GM12878 (cell line): ENCODE results near the gene TFRC. TPM values are rescaled to one million over a fixed set of nuclear protein-coding genes. Genes with fewer than 3 reads are reported as not detected.

ENCODE experiments used
- ATAC-seq: fragments of 200-7000 bp; cut with Tn5 transposase; 3 replicates; pipeline ENCODE4 v1.9.1; 2020; ENCODE audit warnings: mild to moderate bottlenecking, moderate library complexity
- BruUV-seq: library from RNA; stranded (reverse); fragments of 400-500 nt; replicated peaks from 2 replicates; lab custom pipeline; 2021; lab: Mats Ljungman, UMichigan
- CTCF ChIA-PET: fragments of 300-600 bp; sonication (Branson Sonifier 250); formaldehyde crosslinking; extraction: SDS; loops from one replicate; lab custom pipeline; 2021; ENCODE audit warnings: inconsistent platforms; lab: Yijun Ruan, JAX
- POLR2A ChIA-PET: fragments of 350-600 bp; formaldehyde crosslinking; extraction: SDS; loops from one replicate; lab custom pipeline; 2021; ENCODE audit warnings: inconsistent platforms; lab: Charles Lee
- RAD21 ChIA-PET: fragments of 300-600 bp; sonication (Branson Sonifier 250); formaldehyde crosslinking; loops from one replicate; lab custom pipeline; 2023; ENCODE audit warnings: antibody characterized with exemption; ENCODE audit not compliant: unreplicated experiment; lab: Charles Lee
- SMC1A ChIA-PET: fragments of 300-600 bp; sonication (Branson Sonifier 250); formaldehyde crosslinking; loops from one replicate; lab custom pipeline; 2023; ENCODE audit not compliant: unreplicated experiment, uncharacterized antibody; lab: Charles Lee
- DNase-seq: peaks from one replicate; pipeline ENCODE4 v3.0.0-alpha.2; 2011; ENCODE audit warnings: low read depth, low spot score
- FAIRE-seq: peaks from 3 replicates; lab custom pipeline; 2011; peaks lifted over from hg19 to GRCh38; lab: Jason Lieb, UNC
- H2AFZ ChIP-seq: 2 replicates; pipeline ENCODE4 v1.6.0; 2011; ENCODE audit warnings: low read depth, low read length, control low read depth; ENCODE audit not compliant: control insufficient read depth
- H3K27ac ChIP-seq: 2 replicates; pipeline ENCODE4 v1.5.1; 2011; ENCODE audit warnings: control low read depth; ENCODE audit not compliant: control insufficient read depth, insufficient read depth
- H3K27me3 ChIP-seq, 2 experiments: replicated peaks in 1 of 2; 2 replicates each; pipeline versions ENCODE4 v1.6.0 to v1.6.1; 2011; ENCODE audit warnings: low read length in 1 of 2; ENCODE audit not compliant: control insufficient read depth in 2 of 2, insufficient read depth in 2 of 2
- H3K36me3 ChIP-seq, 2 experiments: 2 replicates each; pipeline ENCODE4 v1.5.1; 2011; ENCODE audit warnings: low read length in 1 of 2; ENCODE audit not compliant: control insufficient read depth in 2 of 2, insufficient read depth in 2 of 2
- H3K4me1 ChIP-seq: 2 replicates; pipeline ENCODE4 v1.6.1; 2011; ENCODE audit warnings: mild to moderate bottlenecking, low read length, moderate library complexity, mixed read lengths; ENCODE audit not compliant: control insufficient read depth, insufficient read depth
- H3K4me2 ChIP-seq: 2 replicates; pipeline ENCODE4 v1.6.0; 2011; ENCODE audit warnings: control low read depth; ENCODE audit not compliant: control insufficient read depth, insufficient read depth
- H3K4me3 ChIP-seq: fragments of 200-600 bp; sonication (generic); 2 replicates; pipeline ENCODE4 v1.5.1; 2016
- H3K79me2 ChIP-seq: 2 replicates; pipeline ENCODE4 v1.6.0; 2011; ENCODE audit warnings: low read length; ENCODE audit not compliant: control insufficient read depth, insufficient read depth
- H3K9ac ChIP-seq: 2 replicates; pipeline ENCODE4 v1.8.0; 2011; ENCODE audit warnings: low read length, control low read depth, mixed read lengths; ENCODE audit not compliant: control insufficient read depth, insufficient read depth
- H3K9me3 ChIP-seq: replicated peaks from 3 replicates; pipeline ENCODE4 v1.5.1; 2011; ENCODE audit warnings: mild to moderate bottlenecking, low read length; ENCODE audit not compliant: control insufficient read depth, insufficient read depth
- H4K20me1 ChIP-seq: 2 replicates; pipeline ENCODE4 v1.6.0; 2011; ENCODE audit not compliant: control insufficient read depth, insufficient read depth
- ATF7 ChIP-seq: fragments of 450-650 bp; IDR thresholded peaks from 2 replicates; pipeline ENCODE4 v1.6.1; 2016; ENCODE audit warnings: low read depth, mild to moderate bottlenecking
- BMI1 ChIP-seq: fragments of 450-650 bp; IDR thresholded peaks from 2 replicates; pipeline ENCODE4 v1.6.1; 2016; ENCODE audit warnings: mild to moderate bottlenecking, moderate library complexity, borderline replicate concordance
- EED ChIP-seq: sonication (generic); IDR thresholded peaks from 2 replicates; pipeline ENCODE4 v1.6.1; 2016; ENCODE audit warnings: antibody characterized with exemption, low read depth
- FOXM1 ChIP-seq: IDR thresholded peaks from 2 replicates; pipeline ENCODE4 v1.6.1; 2012; ENCODE audit warnings: low read depth, mild to moderate bottlenecking, inconsistent platforms, low read length, moderate library complexity
- IKZF2 ChIP-seq, 2 experiments: fragments of 450-650 bp; IDR thresholded peaks; 2 replicates each; pipeline ENCODE4 v1.6.1; 2017; ENCODE audit warnings: mild to moderate bottlenecking in 2 of 2, moderate library complexity in 2 of 2
- MYB ChIP-seq: fragments of 150-350 bp; IDR thresholded peaks from 2 replicates; pipeline ENCODE4 v1.6.1; 2014; ENCODE audit warnings: mild to moderate bottlenecking, low read depth, low read length, borderline replicate concordance
- NBN ChIP-seq: fragments of 450-650 bp; IDR thresholded peaks from 2 replicates; pipeline ENCODE4 v1.6.1; 2016
- NRF1 ChIP-seq: conservative IDR thresholded peaks from 2 replicates; pipeline ENCODE4 v1.6.1; 2011; ENCODE audit warnings: mild to moderate bottlenecking, low read depth, low read length, improper control_type of control experiment
- RAD51 ChIP-seq: fragments of 450-650 bp; IDR thresholded peaks from 2 replicates; pipeline ENCODE4 v1.6.1; 2016; ENCODE audit warnings: moderate library complexity, mild to moderate bottlenecking, inconsistent platforms
- SIX5 ChIP-seq: IDR thresholded peaks from 2 replicates; pipeline ENCODE4 v1.6.1; 2011; ENCODE audit warnings: mild to moderate bottlenecking, low read depth, low read length, moderate library complexity; ENCODE audit not compliant: severe bottlenecking
- TBL1XR1 ChIP-seq: IDR thresholded peaks from 2 replicates; pipeline ENCODE4 v1.6.1; 2012; ENCODE audit warnings: low read depth, low read length, improper control_type of control experiment
- ZNF24 ChIP-seq: fragments of 450-650 bp; IDR thresholded peaks from 2 replicates; pipeline ENCODE4 v1.6.1; 2017; ENCODE audit warnings: antibody characterized with exemption, mild to moderate bottlenecking
- WGBS: methylation state at CpG from one replicate; pipeline ENCODE4 v1.1.6; 2016; ENCODE audit warnings: low lambda C conversion rate; ENCODE audit not compliant: insufficient replicate concordance, insufficient coverage; ENCODE audit errors: missing lambda C conversion rate; 5-methylcytosine and 5-hydroxymethylcytosine counted together
- in situ Hi-C: fragments of 300-500 bp; cut with MboI; formaldehyde crosslinking; loops from 9 replicates; pipeline ENCODE4 v1.14.3; 2018; ENCODE audit warnings: mixed read lengths
- intact Hi-C: fragments of 100-400 bp; cut with micrococcal nuclease; formaldehyde crosslinking; loops from one replicate; pipeline ENCODE4 v1.14.2; 2022; ENCODE audit not compliant: unreplicated experiment
- polyA plus RNA-seq, 11 experiments: library from polyadenylated mRNA; depleted of rRNA in 4 of 11; unstranded in 6 of 11; stranded (reverse) in 5 of 11; fragments of >200 nt; fragmentation: Nextera tagmentation in 4 of 11; fragmentation: Illumina TruSeq in 1 of 11; extraction: Ambion mirVana in 4 of 11; extraction: Trizol in 1 of 11; gene quantifications; 1 replicate in 1 of 11; 2 replicates in 10 of 11; pipeline versions ENCODE4 v1.2.1 to v1.2.3, GENCODE V29; 2011 to 2016; ENCODE audit warnings: inconsistent platforms in 2 of 11, missing spikeins in 2 of 11, low read depth in 1 of 11
- total RNA-seq, 4 experiments: library from RNA; depleted of rRNA in 3 of 4; stranded (reverse); fragments of >200 nt in 3 of 4; fragmentation: Illumina TruSeq in 1 of 4; extraction: Trizol in 1 of 4; gene quantifications; 2 replicates each; pipeline versions ENCODE4 v1.2.1 to v1.2.3, GENCODE V29; 2013 to 2021
- TF ChIP-seq, protein P1 (sequence below): fragments of 450-650 bp; IDR thresholded peaks from 2 replicates; pipeline ENCODE4 v1.6.1; 2017; ENCODE audit warnings: mild to moderate bottlenecking, moderate library complexity
- TF ChIP-seq, protein P2 (sequence below): IDR thresholded peaks from 2 replicates; pipeline ENCODE4 v1.6.1; 2011; ENCODE audit warnings: low read depth, low read length, improper control_type of control experiment, borderline replicate concordance

Gene TFRC
- total and polyA plus RNA-seq, 10 of the 15 experiments (the other 5 are each of a cell fraction or from before 2014, with no cell fraction given) = 123 to 526 (median 316) TPM

DNA sequence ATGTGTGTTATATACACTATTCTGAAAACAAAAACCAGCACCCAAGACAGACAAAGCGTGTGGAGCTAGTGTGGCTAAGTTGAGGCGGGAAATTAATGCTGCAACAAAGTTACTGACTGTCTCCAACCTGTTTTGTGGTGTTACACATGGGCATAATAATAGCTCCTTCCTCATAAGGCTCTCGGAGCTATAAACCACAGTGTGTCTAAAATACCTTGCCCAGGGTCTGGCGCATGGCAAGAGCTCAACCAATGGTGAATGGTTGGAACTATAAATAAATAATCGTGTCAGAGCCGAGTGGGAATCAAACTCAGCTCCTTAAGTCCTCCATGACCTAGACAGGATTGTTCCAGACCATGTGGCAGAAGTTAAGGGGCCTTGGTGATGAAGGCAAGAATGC lies 35.9 kb upstream of the TFRC start (continued):
- TF ChIP-seq IKZF2 (IDR thresholded peaks at IDR 0.05) (peak; percentile 73 to 85), FOXM1 (peak; percentile 36; the same call in 1 of the 2 replicates), ZNF24 (no peak)
- TF ChIP-seq, protein P1, sequence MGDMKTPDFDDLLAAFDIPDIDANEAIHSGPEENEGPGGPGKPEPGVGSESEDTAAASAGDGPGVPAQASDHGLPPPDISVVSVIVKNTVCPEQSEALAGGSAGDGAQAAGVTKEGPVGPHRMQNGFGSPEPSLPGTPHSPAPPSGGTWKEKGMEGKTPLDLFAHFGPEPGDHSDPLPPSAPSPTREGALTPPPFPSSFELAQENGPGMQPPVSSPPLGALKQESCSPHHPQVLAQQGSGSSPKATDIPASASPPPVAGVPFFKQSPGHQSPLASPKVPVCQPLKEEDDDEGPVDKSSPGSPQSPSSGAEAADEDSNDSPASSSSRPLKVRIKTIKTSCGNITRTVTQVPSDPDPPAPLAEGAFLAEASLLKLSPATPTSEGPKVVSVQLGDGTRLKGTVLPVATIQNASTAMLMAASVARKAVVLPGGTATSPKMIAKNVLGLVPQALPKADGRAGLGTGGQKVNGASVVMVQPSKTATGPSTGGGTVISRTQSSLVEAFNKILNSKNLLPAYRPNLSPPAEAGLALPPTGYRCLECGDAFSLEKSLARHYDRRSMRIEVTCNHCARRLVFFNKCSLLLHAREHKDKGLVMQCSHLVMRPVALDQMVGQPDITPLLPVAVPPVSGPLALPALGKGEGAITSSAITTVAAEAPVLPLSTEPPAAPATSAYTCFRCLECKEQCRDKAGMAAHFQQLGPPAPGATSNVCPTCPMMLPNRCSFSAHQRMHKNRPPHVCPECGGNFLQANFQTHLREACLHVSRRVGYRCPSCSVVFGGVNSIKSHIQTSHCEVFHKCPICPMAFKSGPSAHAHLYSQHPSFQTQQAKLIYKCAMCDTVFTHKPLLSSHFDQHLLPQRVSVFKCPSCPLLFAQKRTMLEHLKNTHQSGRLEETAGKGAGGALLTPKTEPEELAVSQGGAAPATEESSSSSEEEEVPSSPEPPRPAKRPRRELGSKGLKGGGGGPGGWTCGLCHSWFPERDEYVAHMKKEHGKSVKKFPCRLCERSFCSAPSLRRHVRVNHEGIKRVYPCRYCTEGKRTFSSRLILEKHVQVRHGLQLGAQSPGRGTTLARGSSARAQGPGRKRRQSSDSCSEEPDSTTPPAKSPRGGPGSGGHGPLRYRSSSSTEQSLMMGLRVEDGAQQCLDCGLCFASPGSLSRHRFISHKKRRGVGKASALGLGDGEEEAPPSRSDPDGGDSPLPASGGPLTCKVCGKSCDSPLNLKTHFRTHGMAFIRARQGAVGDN = peak; percentile 92

DNA sequence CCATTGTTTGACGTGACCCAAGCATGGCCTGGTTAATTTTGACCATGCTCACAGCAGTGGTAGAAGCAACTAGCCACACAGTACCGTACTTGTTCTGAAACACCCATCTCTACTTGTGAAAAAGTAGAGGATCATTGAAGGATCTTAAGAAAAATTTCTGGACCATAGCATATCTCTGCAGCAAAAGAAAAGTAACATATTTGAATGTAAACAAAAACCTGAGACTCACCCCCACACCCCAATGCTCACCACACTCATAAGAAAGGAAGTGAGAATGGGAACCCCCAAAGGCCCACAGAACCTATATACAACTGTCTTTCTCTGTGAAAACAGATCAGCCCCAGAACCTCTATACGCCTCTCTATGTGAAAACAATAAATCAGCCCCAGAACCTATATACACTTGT lies 33.8 kb upstream of the TFRC start:
- no peaks in the 10 kb centered on the region for H3K9me3 ChIP-seq
- peak overlapping the region; percentile 86 for H3K27ac ChIP-seq
- no peaks in the 10 kb centered on the region for H3K27me3 ChIP-seq
- SMC1A ChIA-PET = interaction anchor here (1.5 to 8.8 kb wide), 5 partner anchors 21 to 74 kb away, joined by 3 to 99 read pairs (median 39); no protein-coding TSS in a partner anchor
- POLR2A ChIA-PET = interaction anchor here (1.3 to 4.3 kb wide), 3 partner anchors 19 to 39 kb away, joined by 3 to 26 read pairs (median 12); no protein-coding TSS in a partner anchor
- CTCF ChIA-PET = no interaction called here
- ATAC-seq (peak; percentile 75), FAIRE-seq (no peak), DNase-seq (peak; percentile 80)
- 0% methylated on average over 3 of the region's 3 CpGs for WGBS
- H3K9ac ChIP-seq = peak overlapping the region; percentile 52
- peak overlapping the region; percentile 93 for H3K4me2 ChIP-seq
- H4K20me1 ChIP-seq = no peaks in the 10 kb centered on the region
- H3K4me1 ChIP-seq = peaks cover 69% of the 10 kb centered on the region
- H2AFZ ChIP-seq = peak overlapping the region; percentile 70
- RAD21 ChIA-PET = interaction anchor here (4.0 to 4.5 kb wide), 2 partner anchors 21 to 71 kb away, joined by 27 to 77 read pairs; no protein-coding TSS in a partner anchor
- no peaks in the 10 kb centered on the region for H3K36me3 ChIP-seq
- in situ Hi-C loops (no loop called here), intact Hi-C loops (loop anchor here (1.0 to 5.0 kb wide), 3 partner anchors 33 to 68 kb away; partner anchors contain the start of gene TFRC)
- BruUV-seq = no TSS peak
- no peaks in the 10 kb centered on the region; the same call in 1 of the 2 replicates for H3K79me2 ChIP-seq
- peak overlapping the region; percentile 37; the same call in 1 of the 2 replicates for H3K4me3 ChIP-seq
- TF ChIP-seq BMI1 (no peak; the same call in 1 of the 2 replicates), SIX5 (no peak), MYB (peak; percentile 81; the same call in 1 of the 2 replicates), ATF7 (peak; percentile 61), NBN (peak; percentile 97), RAD51 (peak; percentile 33), TBL1XR1 (peak; percentile 83), NRF1 (no peak), EED (no peak), FOXM1 (peak; percentile 87)
- TF ChIP-seq, protein P2, sequence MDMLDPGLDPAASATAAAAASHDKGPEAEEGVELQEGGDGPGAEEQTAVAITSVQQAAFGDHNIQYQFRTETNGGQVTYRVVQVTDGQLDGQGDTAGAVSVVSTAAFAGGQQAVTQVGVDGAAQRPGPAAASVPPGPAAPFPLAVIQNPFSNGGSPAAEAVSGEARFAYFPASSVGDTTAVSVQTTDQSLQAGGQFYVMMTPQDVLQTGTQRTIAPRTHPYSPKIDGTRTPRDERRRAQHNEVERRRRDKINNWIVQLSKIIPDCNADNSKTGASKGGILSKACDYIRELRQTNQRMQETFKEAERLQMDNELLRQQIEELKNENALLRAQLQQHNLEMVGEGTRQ = no peak
